Inflammatory macrophage treated with lipopolysaccharide for 1 hour (primary cell): ENCODE measurements around the gene GNG13.
A peak's percentile ranks its signal among the peaks of the same experiment; 100 is the strongest.
"Not testable (repeated sequence)": the region's sequence is repeated elsewhere in the genome, so short reads cannot be mapped to it uniquely, and the experiment has no call there.

Experiments used
- DNase-seq, 2 donors: peaks; one replicate each; pipeline ENCODE4 v3.0.0-alpha.2; 2020 to 2022

GNG13 gene

DNA sequence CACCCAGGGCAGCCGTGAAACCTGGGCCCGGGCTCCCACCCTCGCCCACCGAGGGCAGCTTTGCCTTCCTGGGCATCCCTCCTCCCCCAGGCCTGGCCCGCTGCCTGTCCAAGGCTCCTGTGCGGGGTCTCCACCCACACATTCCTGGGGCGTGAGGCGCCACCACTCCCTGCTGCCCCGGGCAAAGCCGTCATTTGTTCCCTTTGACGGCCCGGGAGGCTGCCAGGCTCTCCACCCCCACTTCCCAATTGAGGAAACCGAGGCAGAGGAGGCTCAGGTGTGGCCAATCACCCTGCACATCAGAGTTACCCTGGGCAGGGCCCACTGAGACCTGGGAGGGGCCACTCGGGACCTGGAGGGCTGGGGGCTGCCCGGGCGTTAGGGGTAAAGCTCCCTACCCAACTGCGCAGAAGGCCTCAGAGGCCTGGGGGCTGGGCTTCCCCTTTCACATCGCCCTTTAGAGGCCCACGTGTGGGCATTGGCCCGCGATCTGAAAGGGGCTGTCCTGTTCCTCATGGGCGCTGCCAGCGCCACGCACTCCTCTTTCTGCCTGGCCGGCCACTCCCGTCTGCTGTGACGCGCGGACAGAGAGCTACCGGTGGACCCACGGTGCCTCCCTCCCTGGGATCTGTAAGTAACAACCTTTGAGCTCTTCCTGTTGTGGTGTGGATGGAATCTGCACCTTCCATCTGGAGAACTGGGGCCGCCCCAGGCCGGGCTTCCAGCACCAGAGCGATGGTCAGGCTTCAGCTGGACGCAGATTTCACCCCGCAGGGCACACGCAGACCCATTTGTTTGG lies 39.8 kb downstream of the GNG13 start, which contains the start of gene MSLN:
Gene MSLN, plus strand, starts transcription at position 190 of the 799 bp plus-strand sequence. CDS start 1,947 bp downstream, outside the sequence.
- DNase-seq = no peak

- DNase-seq = no peak
Measured at GRCh38 chr16:760065-760464, 40.5 kb downstream of the GNG13 start.

DNA sequence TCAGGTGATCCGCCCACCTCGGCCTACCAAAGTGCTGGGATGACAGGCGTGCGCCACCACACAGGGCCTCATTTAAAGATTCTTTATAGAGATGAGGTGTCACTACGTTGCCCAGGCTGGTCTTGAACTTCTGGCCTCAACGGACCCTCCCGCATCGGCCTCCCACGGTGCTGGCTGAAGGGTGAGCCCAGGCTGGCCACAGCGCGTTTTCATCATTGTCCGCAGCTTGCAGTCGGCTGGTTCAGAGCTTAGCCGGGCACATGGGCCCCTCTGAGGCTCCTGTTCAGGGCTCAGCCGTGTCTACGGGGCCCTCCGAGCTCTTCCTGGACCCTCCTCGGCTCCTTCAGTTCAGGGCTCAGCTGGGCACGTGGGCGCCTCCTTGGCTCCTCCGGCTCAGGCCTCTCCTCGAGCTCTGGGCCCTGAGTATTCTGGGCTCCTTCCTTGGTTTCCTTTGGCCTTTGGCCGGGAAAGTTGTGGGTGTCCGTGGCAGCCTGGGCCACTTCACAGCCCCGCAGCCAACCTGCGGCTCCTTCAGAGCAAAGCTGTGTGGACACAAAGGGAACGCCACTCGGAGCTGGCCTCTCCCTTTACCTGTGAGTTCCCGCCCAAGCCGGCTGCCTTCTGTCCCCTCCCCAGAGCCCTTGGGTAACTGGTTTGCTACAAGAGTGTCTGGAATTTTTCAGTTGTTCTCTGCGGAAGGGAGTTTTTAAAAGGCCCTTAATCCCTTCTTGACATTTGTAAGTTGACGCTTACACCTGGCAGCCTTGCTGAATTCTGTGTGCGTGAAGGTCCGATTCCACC lies 41.2 kb downstream of the GNG13 start:
- no peak for DNase-seq

GRCh38 chr16:756428-756827 lies 44.1 kb downstream of the GNG13 start:
- DNase-seq = peak; percentile 25 to 63

GRCh38 chr16:754656-755055 lies 45.9 kb downstream of the GNG13 start:
- peak; percentile 47 to 51 for DNase-seq

DNA sequence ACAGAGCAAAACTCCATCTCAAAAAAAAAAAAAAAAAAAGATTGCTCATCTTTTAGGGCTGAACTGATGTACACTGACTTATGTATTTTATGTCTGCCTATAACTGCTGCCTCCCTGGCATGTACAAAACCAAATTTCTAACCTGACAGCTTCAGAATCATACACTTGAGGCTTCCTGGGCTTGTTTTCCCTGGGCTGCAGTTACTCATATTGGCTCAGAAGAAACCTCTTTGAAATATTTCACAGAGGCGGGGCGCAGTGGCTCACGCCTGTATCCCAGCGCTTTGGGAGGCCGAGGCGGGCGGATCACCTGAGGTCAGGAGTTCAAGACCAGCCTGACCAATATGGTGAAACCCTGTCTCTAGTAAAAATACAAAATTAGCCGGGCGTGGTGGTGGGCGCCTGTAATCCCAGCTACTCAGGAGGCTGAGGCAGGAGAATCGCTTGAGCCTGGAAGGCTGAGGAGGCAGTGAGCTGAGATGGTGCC lies 46.4 kb downstream of the GNG13 start:
- DNase-seq = not testable (repeated sequence)

GRCh38 chr16:752007-752312 lies 48.6 kb downstream of the GNG13 start:
- no peak for DNase-seq

DNA sequence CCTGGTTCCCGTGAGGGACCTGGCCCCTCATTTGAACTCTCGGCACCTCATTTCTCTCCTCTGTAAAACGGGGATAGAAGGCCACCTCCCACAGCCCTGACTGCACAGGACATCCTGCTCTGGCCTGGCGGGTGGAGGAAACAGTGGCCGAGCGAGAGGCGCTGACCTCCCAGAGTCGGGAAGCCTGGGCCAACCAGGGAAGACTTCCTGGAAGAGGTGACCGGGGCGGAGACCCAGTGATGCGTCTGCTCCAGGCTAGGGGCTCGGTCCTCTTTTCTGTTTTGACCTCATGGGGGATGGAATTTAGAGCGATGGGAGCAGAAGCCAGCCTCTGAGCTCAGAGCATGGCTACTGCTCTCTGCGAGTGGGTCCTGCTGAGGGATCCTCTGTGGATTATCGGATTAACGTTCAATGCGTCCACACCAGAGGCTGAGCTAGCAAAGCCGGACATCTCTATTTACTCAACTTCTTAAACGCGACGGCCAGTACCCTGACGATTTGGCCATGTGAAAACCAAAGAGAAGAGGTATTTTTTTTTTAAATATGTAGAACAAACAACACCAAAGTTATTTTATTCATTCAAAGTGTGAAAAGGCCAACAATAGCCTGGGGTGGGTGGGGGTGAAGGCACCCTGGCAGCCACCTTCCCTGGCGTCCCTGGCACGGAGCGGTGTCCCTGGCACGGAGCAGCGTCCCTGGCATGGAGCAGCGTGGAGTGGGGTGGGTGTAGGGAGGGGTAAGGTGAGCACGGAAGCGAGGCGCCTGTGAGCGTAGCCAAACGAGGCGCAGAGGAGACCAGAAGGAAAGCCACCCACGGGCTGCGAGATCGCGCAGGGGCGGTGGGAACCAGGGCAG lies 49.2 kb downstream of the GNG13 start:
- DNase-seq = no peak

DNA sequence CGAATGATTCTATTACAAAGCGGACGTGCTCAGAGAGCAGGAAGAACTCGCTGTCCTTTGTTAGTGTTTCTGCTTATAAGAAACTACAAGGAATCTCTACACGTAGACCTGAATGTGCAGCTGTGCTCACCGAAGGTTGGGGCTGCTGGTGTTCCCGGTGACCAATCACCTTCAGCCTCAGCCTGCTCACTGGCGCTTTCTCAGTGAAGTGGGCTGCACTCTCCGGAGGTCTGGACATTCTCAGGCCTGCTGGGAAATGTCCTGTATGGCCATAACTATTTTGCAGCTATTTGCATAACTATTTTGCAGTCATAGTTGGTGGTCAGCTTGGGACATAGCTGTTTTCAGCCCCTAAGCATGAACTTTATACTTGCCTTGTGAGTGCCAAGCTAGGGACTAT lies 50.0 kb downstream of the GNG13 start:
- DNase-seq = no peak

- DNase-seq = no peak
Measured at GRCh38 chr16:749010-749409, 51.5 kb downstream of the GNG13 start.
